Measurements from ENCODE around the gene SRGAP1.

DNA sequence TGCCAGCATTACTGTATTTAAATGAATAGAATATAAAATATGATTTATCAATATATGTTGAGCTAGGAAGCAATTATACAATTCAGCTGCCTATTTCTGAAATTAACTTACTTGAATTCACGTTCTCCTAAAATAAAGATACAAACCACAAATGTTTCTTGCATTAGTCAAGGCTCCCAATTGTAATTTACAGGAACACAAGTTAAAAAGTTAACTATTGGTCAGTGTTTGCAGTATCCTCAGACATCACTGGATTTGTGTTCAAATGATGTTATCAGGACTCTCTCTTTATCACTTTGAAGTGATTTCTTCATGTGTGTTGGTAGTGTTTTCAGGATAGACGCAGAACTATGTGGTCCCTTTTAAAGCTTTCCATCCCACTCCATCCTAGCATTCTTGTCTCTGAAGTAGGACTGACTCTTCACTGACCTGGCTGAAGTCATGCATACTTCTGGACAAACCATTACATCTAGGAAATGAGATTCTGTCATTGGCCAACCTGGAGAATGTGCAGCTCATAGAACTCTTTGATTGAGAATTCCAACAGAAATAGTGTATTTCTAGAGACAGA is 221.5 kb downstream of the SRGAP1 start:
- TF ChIP-seq, protein P1, sequence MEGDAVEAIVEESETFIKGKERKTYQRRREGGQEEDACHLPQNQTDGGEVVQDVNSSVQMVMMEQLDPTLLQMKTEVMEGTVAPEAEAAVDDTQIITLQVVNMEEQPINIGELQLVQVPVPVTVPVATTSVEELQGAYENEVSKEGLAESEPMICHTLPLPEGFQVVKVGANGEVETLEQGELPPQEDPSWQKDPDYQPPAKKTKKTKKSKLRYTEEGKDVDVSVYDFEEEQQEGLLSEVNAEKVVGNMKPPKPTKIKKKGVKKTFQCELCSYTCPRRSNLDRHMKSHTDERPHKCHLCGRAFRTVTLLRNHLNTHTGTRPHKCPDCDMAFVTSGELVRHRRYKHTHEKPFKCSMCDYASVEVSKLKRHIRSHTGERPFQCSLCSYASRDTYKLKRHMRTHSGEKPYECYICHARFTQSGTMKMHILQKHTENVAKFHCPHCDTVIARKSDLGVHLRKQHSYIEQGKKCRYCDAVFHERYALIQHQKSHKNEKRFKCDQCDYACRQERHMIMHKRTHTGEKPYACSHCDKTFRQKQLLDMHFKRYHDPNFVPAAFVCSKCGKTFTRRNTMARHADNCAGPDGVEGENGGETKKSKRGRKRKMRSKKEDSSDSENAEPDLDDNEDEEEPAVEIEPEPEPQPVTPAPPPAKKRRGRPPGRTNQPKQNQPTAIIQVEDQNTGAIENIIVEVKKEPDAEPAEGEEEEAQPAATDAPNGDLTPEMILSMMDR (IDR thresholded peaks at IDR 0.05; ENCODE audit: insufficient read depth, low read length): no peak
- TF ChIP-seq REST (IDR thresholded peaks at IDR 0.05; ENCODE audit: insufficient replicate concordance, low read depth) (no peak), GABPA (IDR thresholded peaks at IDR 0.05; ENCODE audit: low read depth) (no peak), POLR2AphosphoS5 (IDR thresholded peaks at IDR 0.05; ENCODE audit: low read depth) (no peak)

Measured in HL-60 (cell line).